Lower leg skin (tissue), 4 donors: Measurements from ENCODE around the gene ZNF821. TPM values are rescaled to one million over a fixed set of nuclear protein-coding genes. Genes with fewer than 3 reads are reported as not detected.
A peak's percentile ranks its signal among the peaks of the same experiment; 100 is the strongest.

Experiments
- DNase-seq, 2 donors: peaks; one replicate each; pipeline ENCODE4 v3.0.0-alpha.2; 2019; ENCODE audit warnings: low spot score in 2 of 2
- H3K4me3 ChIP-seq: fragments of 200-600 bp; sonication (generic); 2 replicates; pipeline ENCODE4 v1.5.1; 2017; ENCODE audit warnings: mild to moderate bottlenecking, low read depth; ENCODE audit not compliant: poor library complexity, severe bottlenecking
- CTCF ChIP-seq, 3 donors: fragments of 450-650 bp; IDR thresholded peaks; one replicate each; pipeline ENCODE4 v1.5.1; 2016; ENCODE audit warnings: antibody characterized with exemption in 3 of 3, mild to moderate bottlenecking in 3 of 3, moderate library complexity in 2 of 3
- POLR2A ChIP-seq, 2 donors: fragments of 450-650 bp; IDR thresholded peaks; one replicate each; pipeline ENCODE4 v1.6.1; 2016 to 2017; ENCODE audit warnings: antibody characterized with exemption in 2 of 2, mild to moderate bottlenecking in 1 of 2, moderate library complexity in 1 of 2
- WGBS, 2 donors: methylation state at CpG; one replicate each; pipeline ENCODE4 v1.1.5; 2018; 5-methylcytosine and 5-hydroxymethylcytosine counted together
- intact Hi-C: fragments of 100-400 bp; cut with DNase I; formaldehyde crosslinking; loops from one replicate; pipeline ENCODE4 v1.15.0; 2023; ENCODE audit warnings: low total_unique reads
- total RNA-seq, 4 donors: library from RNA; depleted of rRNA; stranded (reverse); fragments of >200 nt; gene quantifications; one replicate each; pipeline ENCODE4 v1.1.0, GENCODE V29; 2016

Gene ZNF821
- total RNA-seq, 4 donors from 2014 or later, result 13.6 to 21.0 (median 17.2) TPM

- intact Hi-C loops, result no loop called here
- H3K4me3 ChIP-seq, result no peak overlapping the region
- peak in 1 of 2 donors; percentile 21 for DNase-seq
- TF ChIP-seq CTCF (IDR thresholded peaks at IDR 0.05), result no peak
- no peak for TF ChIP-seq POLR2A (IDR thresholded peaks at IDR 0.05)
- WGBS, 2 donors, result 84 to 92% methylated on average over 7 of the region's 7 CpGs
Measured at GRCh38 chr16:71865173-71865863, 18.7 kb downstream of the ZNF821 start.

DNA sequence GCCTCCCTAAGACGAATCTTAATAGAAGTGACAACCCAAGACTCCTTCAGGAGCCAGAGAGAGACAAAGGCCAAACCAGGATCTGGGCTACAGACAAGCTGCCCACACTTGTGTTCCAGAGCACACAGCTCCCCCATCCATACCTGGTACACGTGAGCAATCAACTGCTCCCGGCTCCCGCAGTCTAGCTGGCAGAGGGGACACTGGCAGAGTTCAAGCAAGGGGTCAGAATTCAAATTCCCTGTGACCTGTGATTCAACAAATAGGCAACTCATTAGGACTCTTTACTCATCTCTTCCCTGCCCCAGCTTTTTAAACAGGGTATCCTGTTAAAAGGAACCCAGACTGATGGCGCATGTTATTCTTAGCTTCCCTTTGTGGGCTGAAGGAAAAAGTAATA lies 20.0 kb downstream of the ZNF821 start:
- TF ChIP-seq CTCF (IDR thresholded peaks at IDR 0.05) (no peak), POLR2A (IDR thresholded peaks at IDR 0.05) (no peak)
- peak in 1 of 2 donors; percentile 62 for DNase-seq
- H3K4me3 ChIP-seq, result no peak overlapping the region
- intact Hi-C loops, result no loop called here
- 94 to 96% methylated on average over 5 of the region's 5 CpGs for WGBS, 2 donors

- 92 to 93% methylated on average over 32 of the region's 32 CpGs for WGBS, 2 donors
- H3K4me3 ChIP-seq, result no peak overlapping the region
- intact Hi-C loops, result no loop called here
- TF ChIP-seq CTCF (IDR thresholded peaks at IDR 0.05) (no peak), POLR2A (IDR thresholded peaks at IDR 0.05) (no peak)
- DNase-seq, result no peak
Measured at GRCh38 chr16:71859762-71860521, 24.0 kb downstream of the ZNF821 start.

- WGBS, 2 donors, result 73 to 86% methylated on average over 5 of the region's 5 CpGs
- no peak for DNase-seq
- no peak for TF ChIP-seq CTCF (IDR thresholded peaks at IDR 0.05)
- TF ChIP-seq POLR2A (IDR thresholded peaks at IDR 0.05), result no peak
- intact Hi-C loops, result no loop called here
- H3K4me3 ChIP-seq, result no peak overlapping the region
Measured at GRCh38 chr16:71855937-71856662, 27.9 kb downstream of the ZNF821 start.

DNA sequence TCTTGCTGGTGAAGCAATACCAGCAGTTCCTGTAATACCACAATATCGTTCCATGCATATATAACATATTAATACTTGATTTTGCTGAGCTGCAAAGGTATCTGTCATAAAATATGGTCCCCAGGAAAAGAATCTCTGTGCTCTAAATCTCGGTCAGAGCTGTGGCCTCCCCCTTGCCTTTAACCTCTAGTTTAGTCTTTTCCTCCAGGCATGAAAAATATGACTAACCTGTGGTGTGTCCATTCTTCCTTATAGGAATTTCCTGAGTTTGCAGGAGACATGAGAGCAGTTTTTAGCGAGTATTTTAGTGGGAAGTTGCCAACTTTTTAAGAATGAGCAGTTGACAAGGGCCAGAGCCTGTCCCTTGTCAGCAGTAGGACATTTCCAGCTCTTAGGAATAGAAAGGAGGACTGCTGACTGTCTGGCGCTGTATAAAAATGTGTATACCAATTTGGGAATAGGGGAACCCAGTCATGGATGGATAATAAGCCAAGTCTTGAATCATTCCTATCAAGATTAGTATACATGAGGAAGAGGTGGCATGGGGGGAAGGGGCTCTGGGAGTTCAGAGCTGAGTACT lies 29.5 kb downstream of the ZNF821 start:
- no peak for TF ChIP-seq POLR2A (IDR thresholded peaks at IDR 0.05)
- no peak for TF ChIP-seq CTCF (IDR thresholded peaks at IDR 0.05)
- intact Hi-C loops, result no loop called here
- DNase-seq, result no peak
- H3K4me3 ChIP-seq, result no peak overlapping the region
- 83 to 86% methylated on average over 4 of the region's 4 CpGs for WGBS, 2 donors
